Endodermal cell (in vitro differentiated cells): Measurements from ENCODE around the gene WDFY2. TPM values are rescaled to one million over a fixed set of nuclear protein-coding genes. Genes with fewer than 3 reads are reported as not detected.

Source experiments
- DNase-seq: peaks from one replicate; pipeline ENCODE4 v3.0.0-alpha.2; 2017
- H3K27ac ChIP-seq: 2 replicates; pipeline ENCODE4 v1.5.1; 2013; ENCODE audit warnings: mild to moderate bottlenecking, low read depth, low read length, moderate library complexity
- H3K27me3 ChIP-seq: 2 replicates; pipeline ENCODE4 v1.6.1; 2013; ENCODE audit warnings: mild to moderate bottlenecking, low read length, moderate library complexity; ENCODE audit not compliant: insufficient read depth, control insufficient read depth, poor library complexity, severe bottlenecking
- H3K36me3 ChIP-seq: 2 replicates; pipeline ENCODE4 v1.7.0; 2013; ENCODE audit warnings: mild to moderate bottlenecking, low read length, moderate library complexity; ENCODE audit not compliant: control insufficient read depth, insufficient read depth
- H3K4me1 ChIP-seq: one replicate; pipeline ENCODE4 v1.7.0; 2013; ENCODE audit warnings: low read length; ENCODE audit not compliant: control insufficient read depth, insufficient read depth
- H3K4me3 ChIP-seq: 2 replicates; pipeline ENCODE4 v1.5.1; 2013; ENCODE audit warnings: mild to moderate bottlenecking, low read length, moderate library complexity
- H3K9ac ChIP-seq: 2 replicates; pipeline ENCODE4 v1.6.1; 2013; ENCODE audit warnings: mild to moderate bottlenecking, low read length, moderate library complexity; ENCODE audit not compliant: poor library complexity, severe bottlenecking; ENCODE audit errors: extremely low read depth
- H3K9me3 ChIP-seq: 2 replicates; pipeline ENCODE4 v1.6.1; 2013; ENCODE audit warnings: mild to moderate bottlenecking, low read length, moderate library complexity; ENCODE audit not compliant: control insufficient read depth
- H3K27ac Mint-ChIP-seq: 2 replicates; pipeline ENCODE4 v1.8.0; 2020; ENCODE audit warnings: mixed read lengths
- H3K27me3 Mint-ChIP-seq: 2 replicates; pipeline ENCODE4 v1.8.0; 2021; ENCODE audit warnings: mild to moderate bottlenecking, mixed read lengths; ENCODE audit not compliant: insufficient read depth
- H3K36me3 Mint-ChIP-seq: 2 replicates; pipeline ENCODE4 v1.8.0; 2020; ENCODE audit warnings: low read depth, mixed read lengths
- H3K4me1 Mint-ChIP-seq: 2 replicates; pipeline ENCODE4 v1.8.0; 2020; ENCODE audit warnings: mixed read lengths
- H3K4me3 Mint-ChIP-seq: 2 replicates; pipeline ENCODE4 v1.8.0; 2020; ENCODE audit warnings: mild to moderate bottlenecking, moderate library complexity, mixed read lengths
- H3K9me3 Mint-ChIP-seq: 2 replicates; pipeline ENCODE4 v1.8.0; 2020; ENCODE audit warnings: mild to moderate bottlenecking, mixed read lengths
- CTCF ChIP-seq: fragments of 200-600 bp; sonication (generic); conservative IDR thresholded peaks from 2 replicates; pipeline ENCODE4 v1.5.0; 2021; ENCODE audit warnings: antibody characterized with exemption, mild to moderate bottlenecking
- WGBS, 2 experiments: methylation state at CpG; one replicate each; pipeline versions ENCODE4 v1.1.5 to v1.1.7; 2013; ENCODE audit warnings: missing lambda C conversion rate in 2 of 2, mixed read lengths in 1 of 2; ENCODE audit not compliant: insufficient coverage in 1 of 2, insufficient read length in 1 of 2; 5-methylcytosine and 5-hydroxymethylcytosine counted together
- total RNA-seq, 2 donors: library from RNA; stranded (reverse); fragmentation: NEBNext Ultra II Directional in 1 of 2; extraction: Animal tissue kit (Norgen Biotek cat#: 25700) in 1 of 2; gene quantifications; 2 replicates in 1 of 2; 3 replicates in 1 of 2; pipeline ENCODE4 v1.2.1, GENCODE V29; 2021

WDFY2 gene
- total RNA-seq, 2 donors from 2014 or later = 20.6 to 28.0 TPM

GRCh38 chr13:51620165-51620983, 36.1 kb downstream of the WDFY2 start:
- Histone ChIP-seq H3K27ac (no peak overlapping the region), H3K27me3 (no peaks in the 10 kb centered on the region), H3K9me3 (no peaks in the 10 kb centered on the region), H3K36me3 (no peaks in the 10 kb centered on the region), H3K4me1 (no peaks in the 10 kb centered on the region), H3K4me3 (no peak overlapping the region), H3K9ac (no peak overlapping the region)
- H3K27me3 Mint-ChIP-seq = no peaks in the 10 kb centered on the region
- H3K27ac Mint-ChIP-seq = no peak overlapping the region
- H3K9me3 Mint-ChIP-seq = no peaks in the 10 kb centered on the region
- no peak for TF ChIP-seq CTCF
- WGBS, 2 experiments = 91 to 94% methylated on average over 9 to 10 of the region's 11 CpGs
- peaks cover 12% of the 10 kb centered on the region for H3K4me1 Mint-ChIP-seq
- no peak overlapping the region for H3K4me3 Mint-ChIP-seq
- no peak for DNase-seq
- H3K36me3 Mint-ChIP-seq = no peaks in the 10 kb centered on the region

- H3K4me1 ChIP-seq = no peaks in the 10 kb centered on the region
- 80 to 94% methylated on average over 2 of the region's 2 CpGs for WGBS, 2 experiments
- no peaks in the 10 kb centered on the region for H3K27me3 Mint-ChIP-seq
- H3K4me3 Mint-ChIP-seq = no peak overlapping the region
- H3K9me3 ChIP-seq = no peaks in the 10 kb centered on the region
- H3K9me3 Mint-ChIP-seq = no peaks in the 10 kb centered on the region
- H3K9ac ChIP-seq = no peak overlapping the region
- no peak overlapping the region for H3K4me3 ChIP-seq
- no peak for TF ChIP-seq CTCF
- H3K27me3 ChIP-seq = no peaks in the 10 kb centered on the region
- H3K36me3 Mint-ChIP-seq = no peaks in the 10 kb centered on the region
- H3K4me1 Mint-ChIP-seq = peaks cover 12% of the 10 kb centered on the region
- no peaks in the 10 kb centered on the region for H3K36me3 ChIP-seq
- DNase-seq = no peak
- H3K27ac Mint-ChIP-seq = no peak overlapping the region
- H3K27ac ChIP-seq = no peak overlapping the region
Measured at GRCh38 chr13:51621602-51622001, 37.3 kb downstream of the WDFY2 start.

GRCh38 chr13:51623473-51623872, 39.2 kb downstream of the WDFY2 start:
- Histone ChIP-seq H3K9me3 (no peaks in the 10 kb centered on the region), H3K27me3 (no peaks in the 10 kb centered on the region), H3K27ac (no peak overlapping the region), H3K9ac (no peak overlapping the region), H3K4me3 (no peak overlapping the region), H3K36me3 (no peaks in the 10 kb centered on the region), H3K4me1 (no peaks in the 10 kb centered on the region)
- Mint-ChIP-seq H3K4me3 (no peak overlapping the region), H3K9me3 (no peaks in the 10 kb centered on the region), H3K27ac (no peak overlapping the region), H3K27me3 (no peaks in the 10 kb centered on the region), H3K36me3 (no peaks in the 10 kb centered on the region), H3K4me1 (peaks cover 9% of the 10 kb centered on the region)
- WGBS, 2 experiments = 85% methylated on average over 2 of the region's 2 CpGs; no CpG with 5 or more reads in 1 of the 2 experiments
- TF ChIP-seq CTCF = no peak
- DNase-seq = no peak
